ENCODE results near the gene PFKM. TPM values are rescaled to one million over a fixed set of nuclear protein-coding genes. Genes with fewer than 3 reads are reported as not detected.

Gene PFKM
- total RNA-seq, 3 donors from 2014 or later: 19.0 to 40.0 (median 31.8) TPM

- Histone ChIP-seq H3K27me3 (peaks cover 2 to 32% of the 10 kb centered on the region in 2 donors), H3K4me3 (no peak overlapping the region), H3K4me1 (peaks cover 0 to 6% of the 10 kb centered on the region in 2 donors), H3K36me3 (no peaks in the 10 kb centered on the region), H3K27ac (no peak overlapping the region), H3K9me3 (no peaks in the 10 kb centered on the region)
- intact Hi-C loops (cut with DNase I; ENCODE audit: low total_unique reads): no loop called here
- no peak for DNase-seq (ENCODE audit: low spot score in 2 of 2)
- TF ChIP-seq POLR2AphosphoS5 (IDR thresholded peaks at IDR 0.05): no peak
- no peak for TF ChIP-seq POLR2A (IDR thresholded peaks at IDR 0.05)
- TF ChIP-seq CTCF (IDR thresholded peaks at IDR 0.05): no peak
Observed at GRCh38 chr12:48180857-48181495, 61.8 kb downstream of the PFKM start.

GRCh38 chr12:48182631-48183030, 63.5 kb downstream of the PFKM start:
- Histone ChIP-seq H3K9me3 (no peaks in the 10 kb centered on the region), H3K27me3 (peaks cover 2 to 32% of the 10 kb centered on the region in 2 donors), H3K4me3 (peak overlapping the region; percentile 59 to 88 (median 65)), H3K36me3 (no peaks in the 10 kb centered on the region), H3K27ac (peak overlapping the region in 1 of 2 donors; percentile 75), H3K4me1 (peaks cover 0 to 6% of the 10 kb centered on the region in 2 donors)
- TF ChIP-seq POLR2AphosphoS5 (IDR thresholded peaks at IDR 0.05): no peak
- TF ChIP-seq POLR2A (IDR thresholded peaks at IDR 0.05): no peak
- TF ChIP-seq CTCF (IDR thresholded peaks at IDR 0.05): no peak
- no peak for DNase-seq (ENCODE audit: low spot score in 2 of 2)
- intact Hi-C loops (cut with DNase I; ENCODE audit: low total_unique reads): no loop called here

- TF ChIP-seq CTCF (IDR thresholded peaks at IDR 0.05) (no peak), POLR2A (IDR thresholded peaks at IDR 0.05) (no peak), POLR2AphosphoS5 (IDR thresholded peaks at IDR 0.05) (no peak)
- peaks cover 2 to 32% of the 10 kb centered on the region in 2 donors for H3K27me3 ChIP-seq
- intact Hi-C loops (cut with DNase I; ENCODE audit: low total_unique reads): no loop called here
- peaks cover 0 to 6% of the 10 kb centered on the region in 2 donors for H3K4me1 ChIP-seq
- H3K4me3 ChIP-seq: peak within 1 kb of the TSS; percentile 59 to 88 (median 65)
- no peak for DNase-seq (ENCODE audit: low spot score in 2 of 2)
- no peaks in the 10 kb centered on the region for H3K9me3 ChIP-seq
- H3K27ac ChIP-seq: peak within 1 kb of the TSS in 1 of 2 donors; percentile 75
- no peaks in the 10 kb centered on the region for H3K36me3 ChIP-seq
Observed at GRCh38 chr12:48183091-48183875, 64.1 kb downstream of the PFKM start, which contains the start of gene CCDC184. TSS of gene CCDC184 (plus strand) at chr12:48183644. CDS start at chr12:48184123, 479 bp downstream.

- intact Hi-C loops (cut with DNase I; ENCODE audit: low total_unique reads): no loop called here
- H3K4me1 ChIP-seq: peaks cover 0 to 6% of the 10 kb centered on the region in 2 donors
- H3K4me3 ChIP-seq: peak overlapping the region; percentile 59 to 88 (median 65)
- peak overlapping the region in 1 of 2 donors; percentile 75 for H3K27ac ChIP-seq
- no peaks in the 10 kb centered on the region for H3K36me3 ChIP-seq
- H3K27me3 ChIP-seq: peaks cover 2 to 27% of the 10 kb centered on the region in 2 donors
- H3K9me3 ChIP-seq: no peaks in the 10 kb centered on the region
- DNase-seq (ENCODE audit: low spot score in 2 of 2): no peak
- no peak for TF ChIP-seq CTCF (IDR thresholded peaks at IDR 0.05)
- no peak for TF ChIP-seq POLR2AphosphoS5 (IDR thresholded peaks at IDR 0.05)
- TF ChIP-seq POLR2A (IDR thresholded peaks at IDR 0.05): no peak
Observed at GRCh38 chr12:48183876-48184548, 64.8 kb downstream of the PFKM start.
